HL-60/S4 treated with retinoic acid at 250 ng/mL for 4 days and 3 days (cell line): ENCODE measurements around the gene KRT1.

ENCODE experiments used
- in situ Hi-C: fragments of 300-500 bp; cut with MboI; formaldehyde crosslinking; loops from 2 replicates; pipeline ENCODE4 v1.7.0; 2022; ENCODE audit warnings: low sequenced_read_pairs

Gene KRT1

DNA sequence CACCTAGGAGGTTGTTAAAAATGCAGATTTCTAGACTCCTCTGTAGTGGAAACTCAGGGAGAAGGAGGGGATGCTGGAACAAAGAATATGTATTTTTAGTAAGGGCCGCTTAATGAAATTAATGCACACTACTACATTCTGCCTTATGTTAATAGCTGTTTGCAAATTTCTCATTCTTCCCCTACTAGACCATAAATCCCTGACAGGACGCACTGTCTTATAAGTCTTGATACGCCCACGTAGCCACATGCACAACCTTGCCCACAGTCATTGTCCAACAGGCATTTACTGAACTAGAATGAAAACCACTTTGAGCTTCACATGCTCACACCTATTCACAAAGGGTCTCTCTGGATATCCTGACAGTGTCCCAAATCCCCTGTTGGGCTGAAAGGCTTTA, 38.7 kb downstream of the KRT1 start:
- in situ Hi-C loops: no loop called here

DNA sequence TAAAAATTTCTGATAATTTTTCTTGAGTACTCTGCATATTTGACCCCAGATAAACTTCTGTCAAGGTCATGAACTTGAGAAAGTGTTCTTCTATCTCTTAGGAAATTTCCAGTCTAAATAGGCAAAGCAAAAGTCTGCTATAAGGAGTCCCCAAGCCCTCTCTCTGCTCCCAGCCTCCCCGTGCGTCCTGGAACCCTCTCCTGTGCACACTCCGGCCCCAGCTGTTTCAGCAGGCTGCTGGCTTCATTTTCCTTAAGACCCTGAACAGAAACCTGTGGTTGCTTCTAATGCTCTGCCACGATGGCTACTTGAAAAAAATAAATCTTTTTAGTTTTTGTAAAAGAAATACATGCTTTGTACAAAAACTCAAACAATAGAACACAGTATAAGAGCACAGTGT, 42.9 kb downstream of the KRT1 start:
- in situ Hi-C loops: no loop called here

DNA sequence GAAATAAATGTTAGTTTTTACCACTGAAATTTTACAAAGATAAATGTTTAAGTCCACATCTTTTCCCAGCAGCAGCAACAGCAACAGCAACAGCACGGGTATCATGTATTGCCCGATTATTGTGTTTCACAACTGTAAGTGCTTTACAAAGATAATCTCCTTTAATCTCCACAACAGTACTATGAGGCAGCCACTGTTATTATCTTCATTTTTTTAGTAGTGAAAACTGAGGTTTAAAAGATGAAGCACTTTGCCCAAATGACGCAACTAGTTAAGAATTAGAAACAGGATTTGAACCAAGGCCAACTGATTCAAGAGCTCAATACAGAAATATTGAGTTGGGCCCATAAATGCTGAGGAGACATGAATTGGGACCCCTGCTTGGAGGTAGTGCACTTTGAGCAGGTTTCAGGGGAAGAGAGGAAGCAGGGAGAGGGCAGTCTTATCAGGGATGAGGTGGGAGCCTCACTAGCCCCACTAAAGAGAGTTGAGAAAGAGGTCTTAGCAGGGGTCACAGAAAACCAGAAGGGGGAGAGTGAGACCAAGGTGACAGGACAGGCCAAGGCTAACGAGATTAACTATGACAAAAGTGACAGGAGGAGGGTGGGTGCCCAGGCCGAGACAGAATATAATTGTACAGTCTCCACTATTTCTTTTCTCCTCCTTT, 43.5 kb downstream of the KRT1 start:
- in situ Hi-C loops: no loop called here

DNA sequence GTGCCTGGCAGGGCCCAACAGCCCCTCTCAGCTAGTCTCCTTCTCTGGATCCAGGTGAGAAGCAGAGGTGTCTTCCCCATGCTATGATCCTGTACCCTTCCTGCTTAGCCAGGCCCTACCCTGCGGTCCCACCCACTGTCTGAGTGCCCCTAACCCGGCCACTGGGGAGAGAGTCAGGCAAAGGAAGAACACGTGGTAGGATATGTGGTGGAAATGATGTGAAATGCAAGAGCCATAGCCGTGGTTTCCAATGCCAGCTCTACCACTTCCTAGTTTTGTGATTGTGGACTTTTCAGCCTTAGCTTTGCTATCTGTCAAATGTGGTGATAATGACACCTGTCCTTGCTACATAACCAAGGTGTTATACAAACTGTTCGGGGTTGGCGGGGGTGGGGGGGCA, 44.0 kb downstream of the KRT1 start:
- in situ Hi-C loops: no loop called here

DNA sequence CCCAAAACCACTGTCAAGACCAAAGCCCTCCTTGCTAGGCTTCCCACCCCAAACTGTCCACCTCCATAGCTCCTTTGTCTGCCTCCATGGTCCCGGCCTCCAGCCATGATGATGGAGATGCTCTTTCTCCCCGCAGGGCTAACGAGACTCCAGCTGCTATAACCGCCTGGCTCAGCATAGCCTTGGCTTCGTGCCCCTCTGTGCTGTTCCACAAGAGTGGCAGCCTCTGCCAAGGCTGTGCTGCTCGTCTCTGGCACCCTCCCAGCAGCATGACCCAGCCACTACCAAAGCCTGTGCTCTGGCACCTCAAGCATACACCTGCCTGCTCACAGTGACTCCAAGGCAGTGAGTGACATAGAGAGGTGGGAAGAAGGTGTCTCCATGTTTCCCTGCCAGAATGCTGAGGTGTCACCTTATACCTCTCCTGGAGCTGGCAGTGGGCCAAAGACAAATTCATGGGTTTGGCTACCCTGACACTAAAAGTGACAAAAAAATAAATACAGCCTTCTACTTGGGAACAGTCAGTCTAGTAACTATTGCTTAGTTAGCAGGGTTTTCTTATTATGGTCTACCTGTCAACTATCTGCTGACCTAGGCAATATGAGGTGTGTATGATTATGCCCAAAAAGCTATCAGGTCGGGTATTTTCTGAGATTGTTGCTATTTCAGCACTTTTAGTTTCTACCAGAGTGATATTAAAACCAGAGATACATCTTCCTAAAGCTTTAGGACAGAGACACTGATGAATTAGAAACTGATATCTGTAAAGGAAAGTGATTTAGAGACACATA, 45.7 kb downstream of the KRT1 start:
- in situ Hi-C loops: no loop called here

DNA sequence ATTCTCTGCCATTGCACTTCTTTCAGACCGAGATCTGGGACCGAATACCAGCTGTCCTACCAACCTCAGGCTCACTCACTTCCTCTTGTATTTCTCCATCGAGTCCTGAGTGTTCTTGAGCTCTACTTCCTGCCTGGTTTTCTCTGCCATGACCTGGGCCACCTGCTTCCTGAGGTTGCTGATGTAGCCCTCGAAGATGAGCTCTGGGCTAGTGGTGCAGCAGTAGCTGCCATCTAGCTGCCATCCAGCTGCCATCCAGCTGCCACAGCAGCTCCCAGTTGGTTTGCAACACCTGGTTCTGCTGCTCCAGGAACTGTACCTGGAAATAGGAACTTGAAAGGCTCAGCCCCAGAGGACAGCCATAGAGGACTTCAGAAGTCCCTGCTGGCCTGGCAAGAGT, 46.8 kb downstream of the KRT1 start:
- in situ Hi-C loops: no loop called here

DNA sequence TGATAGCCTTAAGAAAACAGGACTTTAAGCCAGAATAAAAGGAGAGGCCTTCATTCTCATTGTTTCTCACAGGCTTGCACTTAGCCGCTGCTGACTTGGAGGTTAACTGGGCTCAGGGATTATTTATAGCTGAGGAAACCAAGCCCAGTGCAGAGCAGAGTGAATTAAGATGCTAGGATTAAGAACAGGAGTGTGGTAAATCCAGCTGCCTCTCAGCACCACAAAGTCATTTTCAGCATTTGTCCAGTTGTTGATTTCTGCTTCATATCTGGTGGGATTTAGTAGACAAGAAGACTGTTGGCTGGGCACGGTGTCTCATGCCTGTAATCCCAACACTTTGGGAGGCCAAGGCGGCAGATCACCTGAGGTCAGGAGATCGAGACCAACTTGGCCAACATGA, 47.6 kb downstream of the KRT1 start:
- in situ Hi-C loops: no loop called here

DNA sequence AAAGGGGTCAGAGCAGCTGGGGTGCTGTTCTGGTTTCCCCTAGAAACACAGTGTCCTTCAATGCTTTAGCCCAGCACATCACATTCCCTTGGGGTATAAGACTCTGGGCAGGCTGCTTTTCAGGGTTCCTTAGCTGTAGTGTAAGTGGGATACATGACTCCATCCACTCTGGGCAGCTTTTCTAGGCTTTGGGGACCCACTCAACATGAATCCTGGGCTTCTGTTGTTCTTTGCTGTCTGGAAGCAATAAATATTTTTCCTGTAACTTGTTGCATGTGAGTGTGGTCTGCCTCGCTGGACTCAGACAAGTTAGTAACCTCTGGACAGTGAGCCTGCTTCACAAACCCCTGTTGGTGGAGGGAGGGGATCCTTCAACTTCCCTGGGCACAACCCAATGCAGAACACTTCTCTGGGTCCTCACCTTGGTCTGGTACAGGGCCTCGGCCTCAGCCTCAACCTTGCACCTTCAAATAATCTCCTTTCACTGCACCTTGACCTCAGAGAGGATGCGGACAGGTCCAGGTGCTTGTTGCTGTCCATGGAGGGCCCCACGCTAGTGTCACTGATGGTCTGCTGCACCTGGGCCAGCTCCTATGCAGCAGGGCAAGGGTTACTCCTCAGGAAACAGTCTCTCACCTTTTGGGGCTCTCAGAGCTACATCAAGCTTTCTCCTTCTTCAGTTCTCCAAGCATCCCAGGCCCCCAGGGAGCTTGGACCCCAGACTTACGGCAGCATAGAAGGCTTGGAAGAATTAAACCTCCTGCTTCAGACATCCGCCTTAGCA, 48.3 kb downstream of the KRT1 start:
- in situ Hi-C loops: no loop called here

DNA sequence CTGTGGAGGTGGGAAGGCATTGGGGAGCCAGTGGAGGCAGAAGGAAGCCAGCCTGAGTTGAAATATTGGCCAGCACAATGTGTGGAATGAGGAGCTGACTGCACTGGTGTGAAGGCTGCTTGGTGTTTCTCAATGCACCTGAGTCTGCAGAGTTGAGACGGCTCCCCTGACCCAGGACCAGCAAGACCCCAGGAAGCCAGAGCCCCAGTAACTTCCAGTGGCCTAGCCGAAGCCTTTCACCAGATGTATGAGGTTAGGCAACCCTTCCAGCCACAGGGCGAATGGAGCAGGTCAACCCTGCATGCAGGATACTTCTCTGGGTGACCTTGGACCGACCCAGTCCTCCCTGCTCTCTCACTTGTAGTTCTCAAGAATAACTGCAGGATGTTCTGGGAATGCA, 48.9 kb downstream of the KRT1 start:
- in situ Hi-C loops: no loop called here

DNA sequence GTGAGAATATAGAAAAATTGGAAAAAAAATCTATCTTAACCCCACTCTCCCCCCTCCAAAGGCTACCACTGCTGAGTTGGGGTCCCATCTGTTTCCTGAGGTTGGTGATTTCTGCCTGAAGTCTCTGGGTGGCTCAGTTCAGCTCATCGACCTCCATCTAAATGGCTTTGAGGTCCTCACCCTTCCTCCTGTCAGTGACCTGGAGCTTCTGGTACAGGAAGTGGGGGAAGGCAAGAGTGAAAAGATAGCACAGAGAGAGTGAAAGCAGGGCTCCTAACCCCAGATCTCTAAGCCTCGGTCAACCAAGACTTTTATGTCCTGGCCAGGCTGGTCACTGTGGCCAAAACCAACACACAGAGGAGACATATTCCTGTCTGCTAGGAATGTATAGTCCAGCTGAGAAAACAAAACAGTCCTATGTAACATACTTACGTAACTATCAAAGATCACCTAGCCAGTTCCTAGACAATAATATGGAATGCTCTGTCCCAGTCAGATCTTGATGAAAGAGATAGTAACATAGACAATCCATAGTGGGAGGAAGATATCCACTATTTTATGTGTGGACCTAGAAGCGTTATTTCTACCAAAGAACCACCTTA, 49.5 kb downstream of the KRT1 start:
- in situ Hi-C loops: no loop called here

DNA sequence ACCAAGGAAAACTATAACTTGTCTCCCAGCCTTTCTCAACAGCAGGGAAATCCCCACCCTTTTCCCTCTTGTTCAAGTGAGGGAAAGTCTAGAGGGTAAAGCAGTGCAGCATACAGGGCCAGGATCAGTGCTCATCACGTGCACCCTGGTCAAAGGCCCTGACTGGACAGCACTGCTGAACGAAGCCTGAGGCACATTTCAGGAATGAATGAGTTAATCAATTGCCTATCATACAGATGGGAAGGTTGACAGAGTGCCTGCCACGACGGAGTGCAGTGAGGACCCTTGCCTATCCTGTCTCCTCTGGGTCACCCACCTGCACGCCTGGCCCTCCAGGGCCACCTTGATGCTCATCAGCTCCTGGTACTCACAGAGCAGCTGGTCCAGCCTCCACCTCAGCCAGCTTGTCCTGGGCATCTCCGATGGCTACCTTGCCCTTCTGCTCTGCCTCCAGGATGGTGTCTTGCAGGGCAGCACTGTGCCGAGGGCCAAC, 50.2 kb downstream of the KRT1 start:
- in situ Hi-C loops: no loop called here

DNA sequence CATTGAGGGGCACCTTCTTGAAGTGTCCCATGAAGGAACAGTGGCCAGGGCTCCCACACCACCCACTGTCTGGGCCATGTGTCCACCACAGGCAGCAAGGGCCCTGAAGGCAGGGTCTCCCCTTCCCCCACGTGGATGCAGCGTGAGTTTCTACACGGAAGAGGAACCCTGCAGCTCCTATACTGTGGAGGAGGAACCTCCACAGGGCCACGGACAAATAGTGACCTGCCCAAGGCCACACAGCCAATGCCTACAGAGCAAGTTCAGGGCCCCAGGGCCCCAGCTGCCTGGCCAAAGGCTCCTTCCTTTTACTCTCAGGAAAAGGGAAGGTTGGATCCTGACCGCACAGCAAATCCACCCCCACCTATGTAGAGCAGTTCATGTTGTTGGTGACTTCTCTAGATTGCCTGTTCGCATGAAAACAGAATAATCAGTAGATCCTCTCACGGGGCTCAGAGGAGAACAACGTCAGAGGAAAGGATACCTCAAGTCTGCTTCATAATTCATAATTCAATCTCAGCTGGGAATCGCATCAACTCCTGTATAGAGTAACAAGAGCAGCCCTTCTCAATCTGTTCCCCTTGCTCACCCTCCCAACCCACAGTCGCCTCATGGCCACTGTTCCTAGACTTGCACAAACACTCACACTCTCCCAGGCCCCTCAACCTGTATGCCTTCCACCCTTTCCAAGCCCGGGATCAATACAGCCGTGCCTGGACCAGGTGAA, 50.8 kb downstream of the KRT1 start:
- in situ Hi-C loops: no loop called here

DNA sequence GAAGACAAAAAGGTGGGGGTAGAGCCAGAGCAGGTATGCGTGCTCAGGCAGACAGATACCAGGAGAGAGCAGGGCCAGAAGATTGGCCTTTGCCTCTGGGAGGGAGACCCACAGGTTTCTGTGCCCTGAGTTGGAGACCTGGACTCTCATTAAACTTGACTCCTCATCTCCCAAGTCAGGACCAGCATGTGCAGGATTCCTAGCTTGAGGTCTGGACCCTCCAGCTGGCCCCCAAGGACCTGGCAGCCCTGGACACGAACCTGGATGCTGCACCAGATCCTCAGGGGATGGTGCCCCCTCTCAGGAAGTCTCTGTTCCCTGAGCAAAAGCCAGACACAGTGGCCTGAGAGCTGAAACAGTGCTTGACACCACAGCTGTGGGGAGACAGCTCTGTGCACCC, 51.4 kb downstream of the KRT1 start:
- in situ Hi-C loops: no loop called here

DNA sequence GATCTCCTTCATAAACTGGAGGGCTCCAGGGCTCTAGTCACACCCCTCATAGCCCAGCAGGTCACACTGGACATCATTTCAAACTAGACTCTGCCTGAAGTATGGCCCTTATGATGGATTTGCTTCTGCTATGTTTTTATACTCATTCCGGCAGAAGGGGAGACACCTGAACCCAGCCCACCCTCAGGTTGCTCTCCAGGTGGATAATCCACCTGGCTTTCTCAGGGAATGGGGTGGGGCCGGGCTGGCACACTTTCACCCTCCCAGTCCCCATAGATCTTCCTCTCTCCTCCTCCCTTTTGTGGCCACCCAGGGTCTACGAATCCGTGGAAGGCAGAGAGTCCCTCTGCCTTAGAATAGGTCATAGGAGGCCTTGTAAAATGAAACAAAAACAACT, 52.1 kb downstream of the KRT1 start:
- in situ Hi-C loops: no loop called here

DNA sequence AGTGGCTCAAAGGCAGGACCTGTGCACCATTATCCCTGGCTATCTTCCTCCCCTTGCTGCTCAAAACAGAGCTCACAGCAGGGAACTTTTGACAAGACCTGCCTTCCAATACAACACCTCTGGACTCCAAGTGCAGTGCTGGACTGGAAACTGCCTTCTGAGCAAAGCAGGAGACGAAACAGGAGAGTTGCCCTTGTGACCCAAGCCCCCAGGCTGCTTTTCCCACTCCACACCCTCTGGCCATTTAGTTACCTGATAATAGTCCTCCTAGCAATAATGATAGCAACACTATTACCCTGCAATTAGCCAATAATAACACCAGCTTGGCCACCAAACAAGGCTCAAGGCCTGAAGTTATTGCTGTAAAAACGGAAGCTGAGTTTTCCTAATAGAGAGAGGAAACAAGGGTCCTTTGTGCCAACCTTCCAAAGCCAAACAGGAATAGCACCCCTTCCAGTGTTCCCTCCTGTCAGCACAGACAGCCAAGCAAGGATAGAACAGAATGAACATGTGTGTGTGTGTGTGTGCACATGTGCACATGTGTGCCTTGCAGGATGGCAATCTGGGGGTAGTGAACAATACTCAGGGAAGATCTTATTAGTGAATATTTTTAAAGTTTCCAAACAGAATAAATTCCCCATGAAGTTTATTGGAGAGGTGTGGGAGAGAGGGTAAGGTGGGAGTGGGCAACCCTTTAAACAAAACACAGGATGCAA, 52.7 kb downstream of the KRT1 start:
- in situ Hi-C loops: no loop called here
